GM19397 (cell line): ENCODE results near the gene NGDN.
"Not testable (repeated sequence)": the region's sequence is repeated elsewhere in the genome, so short reads cannot be mapped to it uniquely, and the experiment has no call there.

Experiments
- ATAC-seq: cut with Tn5 transposase; IDR thresholded peaks from one replicate; pipeline ENCODE4 v1.9.1; 2021; ENCODE audit warnings: mild to moderate bottlenecking, moderate library complexity; ENCODE audit not compliant: unreplicated experiment

Gene NGDN, protein sequence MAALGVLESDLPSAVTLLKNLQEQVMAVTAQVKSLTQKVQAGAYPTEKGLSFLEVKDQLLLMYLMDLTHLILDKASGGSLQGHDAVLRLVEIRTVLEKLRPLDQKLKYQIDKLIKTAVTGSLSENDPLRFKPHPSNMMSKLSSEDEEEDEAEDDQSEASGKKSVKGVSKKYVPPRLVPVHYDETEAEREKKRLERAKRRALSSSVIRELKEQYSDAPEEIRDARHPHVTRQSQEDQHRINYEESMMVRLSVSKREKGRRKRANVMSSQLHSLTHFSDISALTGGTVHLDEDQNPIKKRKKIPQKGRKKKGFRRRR

GRCh38 chr14:23469127-23469905 lies at the start of gene NGDN:
TSS of gene NGDN (plus strand) at chr14:23469703. CDS start at chr14:23469716, 13 bp downstream.
- ATAC-seq = peak; percentile 95

DNA sequence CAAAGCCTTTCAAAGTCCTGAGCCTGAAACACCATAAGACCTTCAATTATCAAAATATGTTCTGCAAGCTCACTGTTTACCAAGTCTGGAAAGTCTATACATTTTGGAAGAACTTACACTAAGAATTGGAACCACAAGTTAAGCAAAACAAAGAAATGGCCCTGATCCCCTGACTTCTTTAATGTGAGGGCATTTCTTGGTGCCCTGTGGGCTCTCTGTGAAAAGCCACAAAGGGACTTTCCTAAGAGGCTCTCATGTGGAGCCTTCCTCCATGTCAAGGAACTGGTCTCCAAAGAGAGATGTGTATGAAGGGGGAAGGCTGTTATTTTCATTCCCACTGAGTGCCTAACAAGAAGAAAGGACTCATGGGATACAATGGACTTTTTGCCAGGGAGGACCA lies 47.9 kb upstream of the NGDN start:
- no peak for ATAC-seq

DNA sequence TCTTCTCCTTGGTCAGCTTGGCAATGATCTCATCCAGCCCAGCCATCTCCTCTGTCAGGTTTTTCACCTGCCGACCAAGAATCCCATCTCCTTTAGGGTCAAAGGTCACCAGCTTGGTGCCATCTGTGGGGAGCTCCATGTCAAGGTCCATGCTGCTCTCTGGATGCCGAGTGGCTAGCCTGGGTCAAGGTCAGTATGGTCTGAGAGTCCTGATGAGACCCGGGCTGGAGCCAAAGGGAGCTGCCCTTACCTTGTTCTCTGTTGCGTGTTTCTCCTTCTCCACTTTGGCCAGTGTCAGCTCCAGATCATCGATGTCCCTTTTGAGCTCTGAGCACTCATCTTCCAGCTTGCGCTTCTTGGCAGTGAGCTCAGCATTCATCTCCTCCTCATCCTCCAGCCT lies 45.8 kb upstream of the NGDN start:
- no peak for ATAC-seq

DNA sequence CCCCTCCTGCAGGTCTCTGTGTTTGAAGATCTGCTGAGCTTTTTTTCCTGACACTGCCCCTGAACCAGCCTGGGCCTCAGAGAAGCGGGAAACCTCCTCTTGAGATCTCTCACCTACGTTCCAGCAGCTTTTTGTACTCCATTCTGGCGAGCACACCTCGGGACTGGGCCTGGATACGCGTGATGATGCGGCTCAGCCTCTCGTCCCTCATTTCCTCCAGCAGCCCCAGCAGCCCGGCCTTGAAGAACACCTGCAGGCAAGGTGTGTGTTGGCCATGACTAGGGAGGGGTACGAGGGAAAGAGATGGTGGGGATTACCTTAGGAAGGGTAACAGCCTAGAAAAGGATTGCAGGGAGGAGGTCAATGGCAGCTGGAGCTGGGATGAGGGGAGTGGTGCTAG lies 44.3 kb upstream of the NGDN start:
- ATAC-seq = no peak

DNA sequence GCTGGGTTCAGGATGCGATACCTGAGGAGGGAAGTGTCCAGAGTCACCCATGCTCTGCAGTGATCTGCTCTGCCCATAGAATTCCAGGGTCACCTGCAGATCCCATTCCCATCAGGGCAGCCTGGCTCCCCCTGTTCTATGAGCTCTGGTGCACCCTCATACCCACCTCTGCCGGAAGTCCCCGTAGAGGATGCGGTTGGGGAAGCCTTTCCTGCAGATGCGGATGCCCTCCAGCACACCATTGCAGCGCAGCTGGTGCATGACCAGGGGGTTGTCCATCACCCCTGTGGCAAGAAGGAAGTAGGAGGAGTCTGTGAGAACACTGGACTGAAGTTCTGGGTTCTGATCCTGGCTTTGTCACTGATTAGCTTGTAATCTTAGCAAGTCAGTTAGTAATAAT lies 43.7 kb upstream of the NGDN start:
- not testable (repeated sequence) for ATAC-seq

DNA sequence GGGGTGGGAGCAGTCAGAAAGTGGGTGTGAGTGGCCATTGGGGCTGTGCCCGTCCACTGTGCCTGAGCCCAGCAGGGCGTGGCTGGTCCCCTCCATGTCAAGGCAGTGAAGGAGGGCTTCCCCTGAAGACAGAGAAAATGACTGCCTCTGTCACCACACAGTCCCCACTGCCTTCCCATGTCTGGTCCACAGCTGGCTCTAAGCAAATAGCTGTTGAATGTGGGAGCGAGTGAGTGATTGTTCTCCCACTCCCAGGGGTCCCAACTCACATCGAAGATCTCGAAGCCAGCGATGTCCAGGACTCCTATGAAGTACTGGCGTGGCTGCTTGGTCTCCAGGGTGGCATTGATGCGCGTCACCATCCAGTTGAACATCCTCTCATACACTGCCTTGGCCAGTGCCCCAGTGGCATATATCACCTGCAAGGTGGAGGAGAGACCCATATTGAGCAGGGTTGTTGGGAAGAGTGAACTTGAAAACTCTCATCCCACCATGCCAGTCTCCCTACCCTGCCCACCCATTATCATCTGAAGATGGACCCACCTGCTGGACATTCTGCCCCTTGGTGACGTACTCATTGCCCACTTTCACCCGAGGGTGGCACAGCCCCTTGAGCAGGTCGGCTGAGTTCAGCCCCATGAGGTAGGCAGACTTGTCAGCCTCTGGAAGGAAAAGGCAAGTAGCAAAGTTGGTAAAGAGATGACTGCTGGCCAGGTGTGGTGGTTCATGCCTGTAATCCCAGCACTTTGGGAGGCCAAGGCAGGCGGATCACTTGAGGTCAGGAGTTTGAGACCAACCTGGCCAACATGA lies 40.6 kb upstream of the NGDN start:
- no peak for ATAC-seq

DNA sequence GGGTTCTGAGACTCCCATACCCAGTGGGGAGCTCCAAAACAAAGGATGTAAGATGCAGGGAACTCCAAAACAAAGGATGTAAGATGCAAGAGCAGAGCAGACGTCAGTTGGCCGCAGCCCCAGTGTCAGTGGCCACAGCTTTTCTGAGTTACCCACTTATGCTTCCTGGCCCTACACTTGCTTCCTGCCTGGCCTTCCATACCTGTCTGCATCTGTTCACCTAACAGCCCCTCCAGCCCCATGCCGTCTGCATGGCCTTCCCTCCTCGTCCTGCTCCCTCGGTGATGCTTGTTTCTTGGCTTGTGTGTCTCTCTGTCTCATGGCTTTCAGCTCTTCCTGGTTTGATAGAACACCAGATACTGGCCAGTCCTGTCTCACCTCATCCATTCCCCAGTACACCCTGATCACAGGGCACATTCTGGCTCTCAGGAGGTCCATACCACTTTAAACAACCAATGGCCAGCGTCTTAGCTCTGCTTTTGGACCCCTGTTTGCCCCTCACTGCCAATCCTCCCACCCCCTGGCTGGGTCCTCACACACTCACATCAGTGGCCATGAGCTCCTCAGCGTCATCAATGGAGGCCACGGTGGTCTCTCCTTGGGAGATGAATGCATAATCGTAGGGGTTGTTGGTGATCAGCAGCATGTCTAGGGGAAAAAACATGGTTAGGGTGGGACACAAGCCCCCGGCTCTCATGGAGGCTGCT lies 39.3 kb upstream of the NGDN start:
- ATAC-seq = no peak

GRCh38 chr14:23430723-23431085 lies 38.8 kb upstream of the NGDN start:
- ATAC-seq = no peak

- ATAC-seq = no peak
Measured at GRCh38 chr14:23431486-23431885, 38.0 kb upstream of the NGDN start.

DNA sequence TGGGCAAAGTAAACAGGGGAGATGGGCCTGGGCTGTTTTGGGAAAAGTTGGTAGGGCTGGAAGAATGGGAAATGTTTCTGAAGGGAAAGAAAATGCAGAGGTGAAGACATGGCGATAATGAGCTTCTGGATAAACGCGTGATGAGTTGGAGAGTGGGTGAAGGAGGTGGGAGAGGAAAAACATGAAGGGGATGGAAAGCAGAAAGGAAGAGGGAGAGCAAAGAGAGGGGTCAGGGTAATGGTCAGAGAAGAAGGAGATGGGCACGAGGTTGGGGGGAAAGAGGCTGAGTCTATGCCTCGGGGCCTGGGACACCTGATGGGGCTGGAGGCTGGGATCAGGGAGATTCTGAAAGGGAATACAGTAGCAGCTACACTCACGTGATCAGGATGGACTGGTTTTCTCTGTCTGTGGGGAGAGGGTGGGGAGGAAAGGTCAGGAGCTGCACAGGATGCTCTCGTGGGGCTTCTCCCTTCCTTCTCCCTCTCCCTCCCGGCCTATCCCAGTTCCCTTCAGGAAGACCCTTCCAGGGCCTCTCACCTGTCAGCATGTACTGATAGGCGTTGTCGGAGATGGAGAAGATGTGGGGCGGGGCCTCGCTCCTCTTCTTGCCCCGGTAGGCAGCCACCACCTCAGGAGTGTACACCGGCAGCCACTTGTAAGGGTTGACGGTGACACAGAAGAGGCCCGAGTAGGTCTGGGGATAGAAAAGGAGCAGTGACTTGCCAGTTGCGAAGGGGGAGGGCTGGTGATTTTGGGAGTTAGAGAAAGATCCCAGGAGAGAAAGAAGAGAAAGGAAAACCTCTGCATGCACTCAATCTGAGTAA lies 37.2 kb upstream of the NGDN start:
- ATAC-seq = no peak

- no peak for ATAC-seq
Measured at GRCh38 chr14:23432946-23433345, 36.6 kb upstream of the NGDN start.

- no peak for ATAC-seq
Measured at GRCh38 chr14:23433457-23433856, 36.0 kb upstream of the NGDN start.

DNA sequence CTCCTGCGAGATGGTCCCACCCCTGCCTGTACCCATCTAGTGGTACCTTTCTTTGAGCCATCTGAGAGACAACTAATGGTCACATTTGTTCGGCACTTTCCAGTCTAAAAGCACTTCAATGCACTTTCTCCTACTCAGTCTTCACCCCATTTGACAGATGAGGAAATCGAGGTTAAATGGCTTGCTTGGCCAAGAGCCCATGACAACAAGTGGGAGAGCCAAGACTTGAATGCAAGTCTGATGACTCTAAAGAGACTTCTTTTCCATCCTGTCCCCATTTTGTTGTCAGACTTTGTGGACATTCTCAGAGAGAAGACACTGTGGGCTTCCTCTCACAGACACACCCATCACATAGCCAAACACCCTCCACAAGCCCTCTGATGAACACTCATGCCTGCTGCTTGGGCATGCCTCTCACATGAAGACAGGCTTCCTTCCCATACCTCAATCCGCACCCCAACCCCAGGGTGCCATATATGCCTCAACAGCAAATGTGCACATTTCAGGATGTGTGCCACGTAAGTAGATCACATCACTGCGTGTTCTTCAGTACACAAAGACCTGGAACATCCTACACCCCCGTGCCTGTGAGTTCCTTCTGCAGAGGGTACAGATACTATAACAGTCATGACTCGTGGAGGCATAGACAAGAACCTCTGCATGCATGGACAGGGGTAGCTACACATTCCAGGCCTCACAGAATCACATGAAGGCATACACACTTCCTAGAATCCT lies 34.8 kb upstream of the NGDN start:
- no peak for ATAC-seq

- no peak for ATAC-seq
Measured at GRCh38 chr14:23435543-23436326, 33.8 kb upstream of the NGDN start, which contains the start of gene MYH7. TSS of gene MYH7 (minus strand) at chr14:23435660. CDS start at chr14:23433732, 1,928 bp downstream.

- ATAC-seq = no peak
Measured at GRCh38 chr14:23436327-23437132, 33.0 kb upstream of the NGDN start.

DNA sequence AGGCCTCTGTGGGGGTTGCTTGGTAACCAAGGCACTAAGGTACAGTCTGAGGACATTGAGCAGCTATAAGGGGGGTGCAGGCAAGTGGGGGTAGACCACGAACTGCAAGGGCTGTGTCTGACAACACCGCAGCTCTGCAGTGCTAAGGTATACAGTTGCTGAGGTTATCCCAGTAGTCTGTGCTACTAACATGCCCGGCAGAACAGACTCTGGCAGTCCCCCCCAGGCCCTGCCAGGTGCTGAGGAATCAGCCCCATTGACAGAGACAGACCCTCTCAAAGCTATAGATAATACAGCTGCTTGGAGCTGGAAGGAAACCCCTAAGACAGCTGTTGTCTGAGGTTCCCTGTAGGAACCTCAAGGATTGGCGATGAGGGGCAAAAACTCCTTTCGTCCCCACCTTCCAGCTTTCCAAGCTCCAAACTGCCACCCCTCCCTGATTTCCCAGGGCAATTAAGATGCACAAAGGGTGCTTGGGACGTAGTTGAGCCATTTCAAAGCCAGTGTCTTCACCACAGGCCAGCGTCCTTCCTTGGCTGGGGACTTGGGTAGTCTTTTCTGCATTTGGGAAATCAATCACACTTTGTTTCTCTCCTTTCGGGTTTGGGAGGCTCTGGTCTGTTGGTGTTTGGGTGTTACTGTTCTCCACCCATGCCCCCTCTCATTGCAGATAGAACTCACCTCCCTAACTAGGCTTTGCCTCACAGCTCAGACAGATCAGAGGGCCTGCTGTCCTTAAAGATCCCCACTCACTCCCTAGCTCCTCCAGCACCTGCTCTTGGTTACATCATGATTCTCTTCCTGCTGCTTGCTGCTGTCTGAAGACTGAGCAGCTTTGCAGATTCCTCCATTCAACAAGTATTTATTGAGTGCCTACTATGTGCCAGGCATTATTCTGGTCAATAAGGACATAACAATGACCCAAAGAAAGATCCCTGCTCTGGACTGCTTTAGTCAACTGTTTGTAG lies 32.1 kb upstream of the NGDN start:
- ATAC-seq = no peak
